Chondrocyte (in vitro differentiated cells): Measurements from ENCODE around the gene CLK2. TPM values are rescaled to one million over a fixed set of nuclear protein-coding genes. Genes with fewer than 3 reads are reported as not detected.

Source experiments
- DNase-seq: peaks from one replicate; pipeline ENCODE4 v3.0.0; 2021; ENCODE audit warnings: mixed read lengths, low spot score
- H3K27ac Mint-ChIP-seq: one replicate; pipeline ENCODE4 v1.8.0; 2021; ENCODE audit warnings: mild to moderate bottlenecking, moderate library complexity, mixed read lengths; ENCODE audit not compliant: unreplicated experiment
- H3K27me3 Mint-ChIP-seq: 2 replicates; pipeline ENCODE4 v1.8.0; 2021; ENCODE audit warnings: low read depth, mixed read lengths
- H3K36me3 Mint-ChIP-seq: 2 replicates; pipeline ENCODE4 v1.8.0; 2021; ENCODE audit warnings: low read depth, mixed read lengths
- H3K4me1 Mint-ChIP-seq: 2 replicates; pipeline ENCODE4 v1.8.0; 2021; ENCODE audit warnings: low read depth, mild to moderate bottlenecking, mixed read lengths
- H3K4me3 Mint-ChIP-seq: one replicate; pipeline ENCODE4 v1.8.0; 2021; ENCODE audit warnings: mild to moderate bottlenecking, moderate library complexity, mixed read lengths; ENCODE audit not compliant: unreplicated experiment
- H3K9me3 Mint-ChIP-seq: 2 replicates; pipeline ENCODE4 v1.8.0; 2021; ENCODE audit warnings: low read depth, mixed read lengths
- total RNA-seq: library from RNA; stranded (reverse); gene quantifications from 3 replicates; pipeline ENCODE4 v1.2.1, GENCODE V29; 2021
- TF ChIP-seq, protein P1 (sequence below): fragments of 200-600 bp; sonication (generic); IDR thresholded peaks from 2 replicates; pipeline ENCODE4 v1.5.0; 2021; ENCODE audit warnings: antibody characterized with exemption, mild to moderate bottlenecking, moderate library complexity

The CLK2 gene
- total RNA-seq, 1 donor from 2014 or later = 36.7 TPM

DNA sequence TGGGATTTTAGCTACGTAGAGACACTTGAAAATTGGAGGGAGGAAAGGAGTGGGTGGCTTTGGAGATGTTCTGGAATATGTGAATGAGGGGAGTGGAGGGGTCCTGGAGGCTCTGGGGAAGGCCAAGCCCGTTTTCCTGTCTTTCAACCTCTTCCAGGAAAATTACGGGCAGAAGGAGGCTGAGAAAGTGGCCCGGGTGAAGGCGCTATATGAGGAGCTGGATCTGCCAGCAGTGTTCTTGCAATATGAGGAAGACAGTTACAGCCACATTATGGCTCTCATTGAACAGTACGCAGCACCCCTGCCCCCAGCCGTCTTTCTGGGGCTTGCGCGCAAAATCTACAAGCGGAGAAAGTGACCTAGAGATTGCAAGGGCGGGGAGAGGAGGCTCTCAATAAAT, 46.9 kb upstream of the CLK2 start:
- H3K4me1 Mint-ChIP-seq = peaks cover 30% of the 10 kb centered on the region
- H3K36me3 Mint-ChIP-seq = peaks cover 4% of the 10 kb centered on the region
- DNase-seq = no peak
- H3K27ac Mint-ChIP-seq = peak overlapping the region; percentile 81
- peak overlapping the region; percentile 66 for H3K4me3 Mint-ChIP-seq
- TF ChIP-seq, protein P1, sequence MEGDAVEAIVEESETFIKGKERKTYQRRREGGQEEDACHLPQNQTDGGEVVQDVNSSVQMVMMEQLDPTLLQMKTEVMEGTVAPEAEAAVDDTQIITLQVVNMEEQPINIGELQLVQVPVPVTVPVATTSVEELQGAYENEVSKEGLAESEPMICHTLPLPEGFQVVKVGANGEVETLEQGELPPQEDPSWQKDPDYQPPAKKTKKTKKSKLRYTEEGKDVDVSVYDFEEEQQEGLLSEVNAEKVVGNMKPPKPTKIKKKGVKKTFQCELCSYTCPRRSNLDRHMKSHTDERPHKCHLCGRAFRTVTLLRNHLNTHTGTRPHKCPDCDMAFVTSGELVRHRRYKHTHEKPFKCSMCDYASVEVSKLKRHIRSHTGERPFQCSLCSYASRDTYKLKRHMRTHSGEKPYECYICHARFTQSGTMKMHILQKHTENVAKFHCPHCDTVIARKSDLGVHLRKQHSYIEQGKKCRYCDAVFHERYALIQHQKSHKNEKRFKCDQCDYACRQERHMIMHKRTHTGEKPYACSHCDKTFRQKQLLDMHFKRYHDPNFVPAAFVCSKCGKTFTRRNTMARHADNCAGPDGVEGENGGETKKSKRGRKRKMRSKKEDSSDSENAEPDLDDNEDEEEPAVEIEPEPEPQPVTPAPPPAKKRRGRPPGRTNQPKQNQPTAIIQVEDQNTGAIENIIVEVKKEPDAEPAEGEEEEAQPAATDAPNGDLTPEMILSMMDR = no peak
- no peaks in the 10 kb centered on the region for H3K9me3 Mint-ChIP-seq
- H3K27me3 Mint-ChIP-seq = no peaks in the 10 kb centered on the region

- H3K27me3 Mint-ChIP-seq = no peaks in the 10 kb centered on the region
- no peak for DNase-seq
- TF ChIP-seq, protein P1 = no peak
- H3K4me3 Mint-ChIP-seq = no peak overlapping the region
- H3K36me3 Mint-ChIP-seq = peaks cover 6% of the 10 kb centered on the region
- no peak overlapping the region for H3K27ac Mint-ChIP-seq
- no peaks in the 10 kb centered on the region for H3K9me3 Mint-ChIP-seq
- H3K4me1 Mint-ChIP-seq = peaks cover 30% of the 10 kb centered on the region
Measured at GRCh38 chr1:155319536-155319935, 46.2 kb upstream of the CLK2 start.

DNA sequence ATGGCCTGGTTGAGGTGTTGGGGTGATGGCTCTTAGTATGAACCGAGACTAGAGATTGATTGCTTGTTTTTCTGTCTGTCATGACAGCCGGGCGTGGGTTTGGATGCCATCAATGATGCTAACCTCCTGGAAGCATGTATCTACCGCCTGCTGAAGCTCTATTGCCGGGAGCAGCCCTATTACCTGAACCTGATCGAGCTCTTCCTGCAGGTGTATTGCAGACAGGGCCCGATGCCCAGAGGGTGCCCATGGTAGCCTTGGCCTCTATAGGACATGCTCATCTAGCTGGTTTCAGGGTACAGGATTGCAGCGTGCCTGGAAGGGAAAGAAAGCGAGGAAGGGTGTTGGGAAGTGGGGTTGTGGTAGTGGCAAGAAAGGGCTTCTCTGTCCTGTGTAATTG, 44.8 kb upstream of the CLK2 start:
- H3K4me1 Mint-ChIP-seq = peaks cover 33% of the 10 kb centered on the region
- peaks cover 11% of the 10 kb centered on the region for H3K36me3 Mint-ChIP-seq
- no peak overlapping the region for H3K4me3 Mint-ChIP-seq
- TF ChIP-seq, protein P1 = no peak
- peak overlapping the region; percentile 28 for H3K27ac Mint-ChIP-seq
- no peaks in the 10 kb centered on the region for H3K9me3 Mint-ChIP-seq
- no peaks in the 10 kb centered on the region for H3K27me3 Mint-ChIP-seq
- no peak for DNase-seq

DNA sequence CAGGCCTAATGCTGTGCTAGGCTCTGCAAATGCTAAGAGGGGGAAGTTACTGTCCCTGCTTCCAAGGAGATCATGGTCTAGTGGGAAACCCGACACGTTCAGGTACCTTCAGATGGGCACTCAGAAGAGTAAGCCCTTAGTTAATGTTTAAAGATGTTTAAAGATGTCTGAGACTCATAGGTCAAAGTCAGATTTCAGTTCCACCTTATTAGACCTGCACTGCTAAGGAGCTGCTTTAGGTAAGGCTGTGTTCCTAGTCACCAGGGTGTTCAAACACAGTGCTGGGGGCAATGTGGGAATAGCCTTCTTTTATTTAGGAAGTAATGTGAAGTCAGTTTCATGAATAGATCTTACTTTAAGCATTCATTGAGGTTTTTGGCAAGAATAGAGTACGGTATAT, 43.6 kb upstream of the CLK2 start:
- Mint-ChIP-seq H3K9me3 (no peaks in the 10 kb centered on the region), H3K27me3 (no peaks in the 10 kb centered on the region), H3K36me3 (peaks cover 13% of the 10 kb centered on the region), H3K4me3 (no peak overlapping the region), H3K27ac (no peak overlapping the region), H3K4me1 (peaks cover 26% of the 10 kb centered on the region)
- TF ChIP-seq, protein P1 = no peak
- no peak for DNase-seq

GRCh38 chr1:155313261-155313660, 40.0 kb upstream of the CLK2 start:
- Mint-ChIP-seq H3K9me3 (no peaks in the 10 kb centered on the region), H3K4me3 (no peak overlapping the region)

More at GRCh38 chr1:155313261-155313660, 40.0 kb upstream of the CLK2 start:
- Mint-ChIP-seq H3K27me3 (no peaks in the 10 kb centered on the region), H3K27ac (no peak overlapping the region), H3K36me3 (peaks cover 13% of the 10 kb centered on the region), H3K4me1 (peaks cover 28% of the 10 kb centered on the region)
- no peak for DNase-seq
- TF ChIP-seq, protein P1 = no peak
